HG03025 (cell line): Measurements from ENCODE around the gene PRODH2.
"Not testable (repeated sequence)": the region's sequence is repeated elsewhere in the genome, so short reads cannot be mapped to it uniquely, and the experiment has no call there.

Source experiments
- ATAC-seq: cut with Tn5 transposase; IDR thresholded peaks from one replicate; pipeline ENCODE4 v1.9.1; 2021; ENCODE audit warnings: mild to moderate bottlenecking, moderate library complexity; ENCODE audit not compliant: unreplicated experiment, low FRiP score

Gene PRODH2

GRCh38 chr19:35783469-35784434 is 28.9 kb downstream of the PRODH2 start:
- ATAC-seq, result no peak

GRCh38 chr19:35782589-35782988 is 30.1 kb downstream of the PRODH2 start:
- ATAC-seq, result no peak

DNA sequence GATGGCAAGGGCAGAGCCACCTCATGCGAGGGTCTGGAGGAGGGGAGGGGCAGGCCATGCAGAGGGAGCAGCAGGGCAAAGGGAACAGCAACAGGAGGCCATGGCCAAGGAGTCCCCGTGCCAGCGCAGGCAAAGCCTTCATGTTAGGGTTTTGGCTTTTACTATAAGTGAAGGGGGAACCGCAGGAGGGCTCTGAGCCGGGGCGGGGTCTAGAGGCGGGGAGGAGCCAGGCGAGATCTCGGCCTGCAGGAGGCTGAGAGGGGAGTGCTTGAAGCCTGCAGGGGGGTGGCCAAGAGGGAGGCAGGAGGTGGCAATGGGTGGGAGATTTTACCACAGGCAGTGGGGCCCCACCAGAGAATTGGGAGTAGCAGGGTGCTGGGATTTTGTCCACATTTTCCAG is 31.0 kb downstream of the PRODH2 start:
- no peak for ATAC-seq

GRCh38 chr19:35780717-35781116 is 31.9 kb downstream of the PRODH2 start:
- no peak for ATAC-seq

DNA sequence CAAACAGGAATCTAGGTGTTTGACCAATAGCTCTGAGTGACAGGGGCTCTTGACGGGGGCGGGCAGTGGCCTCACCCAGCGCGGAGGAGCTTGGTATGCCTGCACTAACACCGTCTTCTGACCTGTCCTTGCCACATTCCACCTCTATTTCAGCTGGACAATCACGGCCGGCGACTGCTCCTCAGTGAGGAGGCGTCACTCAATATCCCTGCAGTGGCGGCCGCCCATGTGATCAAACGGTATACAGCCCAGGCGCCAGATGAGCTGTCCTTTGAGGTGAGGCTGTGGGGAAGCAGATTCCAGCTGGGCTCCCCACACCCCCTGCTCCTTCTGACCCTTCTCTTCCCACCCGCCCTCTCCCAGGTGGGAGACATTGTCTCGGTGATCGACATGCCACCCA is 32.6 kb downstream of the PRODH2 start:
- no peak for ATAC-seq

GRCh38 chr19:35779033-35779432 is 33.6 kb downstream of the PRODH2 start:
- no peak for ATAC-seq

- no peak for ATAC-seq
These were observed 34.7 kb downstream of the PRODH2 start for GRCh38 chr19:35777961-35778360.

DNA sequence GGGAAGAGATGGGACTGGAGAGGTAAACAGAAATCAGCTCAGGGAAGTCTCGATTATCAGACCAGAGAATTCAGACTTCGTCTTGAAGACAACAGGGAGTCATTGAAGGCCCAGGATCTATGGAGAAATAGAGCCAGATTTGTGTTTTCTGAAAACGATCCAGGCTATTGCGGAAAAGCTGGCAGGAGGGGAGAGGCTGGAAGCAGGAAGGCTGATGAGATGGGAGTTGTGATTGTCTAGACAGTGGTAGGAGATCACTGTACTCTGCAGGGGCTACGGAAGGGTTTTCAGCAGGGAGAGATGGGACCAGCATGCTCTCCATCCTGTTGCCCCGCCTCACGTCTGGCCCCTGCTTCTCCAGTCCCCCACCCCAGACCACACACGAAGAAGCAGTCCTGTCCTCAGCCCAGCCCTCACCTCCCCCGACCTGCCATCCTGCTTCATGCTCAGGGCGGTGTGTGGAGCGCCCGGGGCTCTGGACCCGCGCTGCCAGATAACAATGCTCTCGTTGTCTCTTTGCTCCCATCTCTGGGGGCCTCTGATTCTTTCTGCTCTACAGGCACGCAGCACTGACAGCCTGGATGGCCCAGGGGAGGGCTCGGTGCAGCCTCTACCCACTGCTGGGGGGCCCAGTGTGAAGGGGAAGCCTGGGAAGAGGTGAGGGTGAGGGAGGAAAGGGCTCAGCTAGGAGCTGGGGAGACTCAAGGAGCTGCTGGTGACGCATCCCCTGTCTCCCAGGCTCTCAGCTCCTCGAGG is 35.4 kb downstream of the PRODH2 start:
- no peak for ATAC-seq

GRCh38 chr19:35776102-35776788 is 36.4 kb downstream of the PRODH2 start:
- no peak for ATAC-seq

DNA sequence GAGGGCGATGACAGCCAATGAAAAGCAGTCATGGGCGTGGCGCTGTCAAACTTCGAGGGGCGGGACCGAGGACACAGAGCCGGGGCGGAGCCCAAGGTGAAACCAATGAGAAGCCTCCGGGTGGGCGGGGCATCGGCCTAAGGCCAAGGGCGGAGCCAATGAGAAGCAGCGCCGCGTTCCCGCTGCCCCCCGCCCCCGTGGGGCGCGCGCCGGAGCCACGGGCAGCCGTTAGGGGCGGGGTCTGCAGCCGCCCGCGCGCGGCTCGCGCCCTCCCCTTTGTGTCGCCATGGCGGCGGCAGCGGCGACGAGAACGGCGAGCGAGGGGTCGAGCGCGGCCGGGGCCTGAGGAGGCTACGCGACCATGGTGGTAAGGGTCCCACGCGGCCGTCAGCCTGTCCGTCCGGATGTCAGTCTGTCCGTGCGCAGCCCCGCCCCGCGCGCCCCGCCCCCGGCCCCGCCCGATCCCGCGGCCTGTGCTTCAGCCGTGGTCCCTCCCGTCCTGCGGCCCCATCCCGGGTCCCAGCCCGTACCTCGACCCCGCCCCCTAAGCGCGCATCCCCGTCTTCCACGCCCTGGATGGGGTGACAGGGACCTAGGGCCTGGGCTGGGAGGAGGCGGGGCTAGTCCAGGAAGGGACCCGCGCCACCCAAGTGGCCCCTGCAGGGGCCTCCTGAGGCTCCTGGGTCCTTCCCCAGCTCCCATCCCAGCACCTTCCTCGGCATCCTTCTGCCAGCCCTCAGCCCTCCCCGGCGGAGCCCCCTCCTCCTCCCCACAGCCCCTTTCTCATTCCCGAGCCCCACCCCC is 37.1 kb downstream of the PRODH2 start, which contains the start of gene ARHGAP33:
Gene ARHGAP33, plus strand, starts transcription at position 267 of the 804 bp plus-strand sequence. Its CDS starts 95 bp downstream, at position 362.
- ATAC-seq, result peak; percentile 85

GRCh38 chr19:35775046-35775297 is 37.7 kb downstream of the PRODH2 start:
- ATAC-seq, result no peak

GRCh38 chr19:35774274-35775045 is 38.2 kb downstream of the PRODH2 start:
- ATAC-seq, result no peak

DNA sequence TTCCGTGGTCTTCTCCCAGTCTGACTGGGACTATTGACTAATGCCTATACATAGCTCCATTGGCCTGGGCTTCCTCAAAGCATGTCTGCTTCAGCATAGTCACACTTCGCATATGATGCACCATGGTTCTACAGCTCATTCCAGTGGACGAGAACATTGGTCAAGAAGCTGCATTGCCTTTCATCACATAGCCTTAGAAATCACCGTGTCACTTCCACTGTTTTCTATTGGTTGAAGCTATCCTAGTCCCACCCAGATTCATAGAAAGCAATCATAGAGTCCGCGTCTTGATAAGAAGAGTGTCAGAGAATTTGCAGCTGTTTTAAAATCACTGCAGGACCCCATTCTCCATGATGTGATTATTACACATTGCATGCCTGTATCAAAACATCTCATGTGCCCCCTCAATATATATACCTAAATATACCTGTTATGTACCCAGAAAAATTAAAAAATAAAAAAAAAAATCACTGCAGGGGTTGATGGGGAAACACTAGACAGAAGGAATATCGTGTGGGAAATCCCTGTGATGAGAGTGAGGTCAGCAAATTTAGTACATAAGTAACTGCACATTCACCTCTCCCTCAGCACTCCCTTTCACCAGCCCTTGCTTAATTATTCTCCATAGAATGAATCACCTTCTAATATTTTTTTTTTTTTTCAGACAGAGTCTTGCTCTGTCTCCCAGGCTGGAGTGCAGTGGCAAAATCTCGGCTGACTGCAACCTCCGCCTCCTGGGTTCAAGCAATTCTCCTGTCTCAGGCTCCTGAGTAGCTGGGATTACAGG is 39.4 kb downstream of the PRODH2 start:
- ATAC-seq, result no peak

- ATAC-seq, result not testable (repeated sequence)
These were observed 40.3 kb downstream of the PRODH2 start for GRCh38 chr19:35772362-35772761.

GRCh38 chr19:35768082-35768421 is 44.6 kb downstream of the PRODH2 start:
- no peak for ATAC-seq

GRCh38 chr19:35767288-35768081 is 45.2 kb downstream of the PRODH2 start:
- no peak for ATAC-seq

GRCh38 chr19:35766571-35767104 is 46.0 kb downstream of the PRODH2 start:
- ATAC-seq, result no peak
